IMR-90 (cell line): ENCODE results near the gene LCE3B. TPM values are rescaled to one million over a fixed set of nuclear protein-coding genes. Genes with fewer than 3 reads are reported as not detected.

Source experiments
- ATAC-seq: fragments of 200-7000 bp; cut with Tn5 transposase; 2 replicates; pipeline ENCODE4 v1.9.1; 2020; ENCODE audit warnings: low read depth, mild to moderate bottlenecking, moderate library complexity
- BruUV-seq: library from RNA; stranded (reverse); fragments of 400-500 nt; replicated peaks from 2 replicates; lab custom pipeline; 2021; lab: Mats Ljungman, UMichigan
- CTCF ChIA-PET: fragments of 300-600 bp; formaldehyde crosslinking; extraction: SDS; loops from one replicate; lab custom pipeline; 2021; ENCODE audit warnings: antibody characterized with exemption; lab: Yijun Ruan, JAX
- POLR2A ChIA-PET: fragments of 300-600 bp; sonication (Branson Sonifier 250); formaldehyde crosslinking; loops from one replicate; lab custom pipeline; 2022; ENCODE audit warnings: antibody characterized with exemption; ENCODE audit not compliant: unreplicated experiment; lab: Charles Lee
- DNase-seq: peaks from one replicate; pipeline ENCODE4 v3.0.0; 2013
- H2AFZ ChIP-seq: replicated peaks from 2 replicates; pipeline ENCODE3; 2013; ENCODE audit warnings: low read length, mild to moderate bottlenecking; ENCODE audit not compliant: poor library complexity
- H2AK5ac ChIP-seq: 2 replicates; pipeline ENCODE4 v1.6.1; 2013; ENCODE audit warnings: low read depth, low read length, inconsistent platforms
- H2AK9ac ChIP-seq: replicated peaks from 2 replicates; pipeline ENCODE3; 2013; ENCODE audit warnings: mild to moderate bottlenecking, low read depth, low read length, moderate library complexity; ENCODE audit not compliant: poor library complexity
- H2BK120ac ChIP-seq: 2 replicates; pipeline ENCODE4 v1.6.1; 2013; ENCODE audit warnings: low read depth, low read length, inconsistent platforms
- H2BK15ac ChIP-seq: 3 replicates; pipeline ENCODE4 v1.6.1; 2013; ENCODE audit warnings: low read depth, low read length, inconsistent platforms
- H2BK20ac ChIP-seq: 2 replicates; pipeline ENCODE4 v1.6.1; 2013; ENCODE audit warnings: low read depth, mild to moderate bottlenecking, inconsistent platforms, low read length, moderate library complexity
- H2BK5ac ChIP-seq: 2 replicates; pipeline ENCODE4 v1.6.1; 2013; ENCODE audit warnings: mild to moderate bottlenecking, low read depth, low read length, inconsistent platforms; ENCODE audit not compliant: poor library complexity, severe bottlenecking
- H3K14ac ChIP-seq: replicated peaks from 2 replicates; pipeline ENCODE4 v1.6.1; 2013; ENCODE audit warnings: low read depth, low read length, inconsistent platforms
- H3K18ac ChIP-seq: 2 replicates; pipeline ENCODE4 v1.6.1; 2013; ENCODE audit warnings: low read depth, low read length, control low read depth
- H3K23ac ChIP-seq: 2 replicates; pipeline ENCODE4 v1.6.1; 2013; ENCODE audit warnings: low read depth, low read length, inconsistent platforms
- H3K27ac ChIP-seq: 2 replicates; pipeline ENCODE4 v1.5.1; 2013; ENCODE audit warnings: mild to moderate bottlenecking, control low read depth, low read length; ENCODE audit not compliant: insufficient read depth
- H3K27me3 ChIP-seq: 2 replicates; pipeline ENCODE4 v1.6.1; 2013; ENCODE audit warnings: low read length; ENCODE audit not compliant: control insufficient read depth, insufficient read depth
- H3K36me3 ChIP-seq: 2 replicates; pipeline ENCODE4 v1.6.1; 2013; ENCODE audit warnings: low read length, mixed read lengths; ENCODE audit not compliant: control insufficient read depth, insufficient read depth
- H3K4ac ChIP-seq: 2 replicates; pipeline ENCODE4 v1.6.1; 2013; ENCODE audit warnings: low read depth, low read length, inconsistent platforms
- H3K4me1 ChIP-seq: 2 replicates; pipeline ENCODE4 v1.6.1; 2013; ENCODE audit warnings: low read length, mixed read lengths; ENCODE audit not compliant: control insufficient read depth, insufficient read depth
- H3K4me2 ChIP-seq: 2 replicates; pipeline ENCODE4 v1.6.1; 2013; ENCODE audit warnings: low read depth, mild to moderate bottlenecking, control low read depth, low read length, moderate library complexity
- H3K4me3 ChIP-seq: 2 replicates; pipeline ENCODE4 v1.5.1; 2013; ENCODE audit warnings: low read depth, mild to moderate bottlenecking, control low read depth, low read length, moderate library complexity; ENCODE audit not compliant: insufficient read depth
- H3K56ac ChIP-seq: 2 replicates; pipeline ENCODE4 v1.6.1; 2013; ENCODE audit warnings: low read length, inconsistent platforms; ENCODE audit not compliant: insufficient read depth; ENCODE audit errors: extremely low read depth
- H3K79me1 ChIP-seq, 2 experiments: 2 replicates each; pipeline ENCODE4 v1.6.1; 2013; ENCODE audit warnings: low read length in 2 of 2, inconsistent platforms in 1 of 2, low read depth in 1 of 2
- H3K9ac ChIP-seq: 2 replicates; pipeline ENCODE4 v1.6.1; 2013; ENCODE audit warnings: low read depth, low read length, control low read depth
- H3K9me1 ChIP-seq: 2 replicates; pipeline ENCODE4 v1.6.1; 2013; ENCODE audit warnings: low read length, inconsistent platforms; ENCODE audit not compliant: insufficient read depth
- H3K9me3 ChIP-seq: 2 replicates; pipeline ENCODE4 v1.6.1; 2013; ENCODE audit warnings: low read length; ENCODE audit not compliant: control insufficient read depth, insufficient read depth
- H4K20me1 ChIP-seq: 2 replicates; pipeline ENCODE4 v1.6.1; 2013; ENCODE audit warnings: low read length, inconsistent platforms; ENCODE audit not compliant: insufficient read depth
- H4K5ac ChIP-seq: 2 replicates; pipeline ENCODE4 v1.6.1; 2013; ENCODE audit warnings: mild to moderate bottlenecking, low read depth, low read length, control low read depth
- H4K8ac ChIP-seq, 2 experiments: 2 replicates each; pipeline ENCODE4 v1.6.1; 2013; ENCODE audit warnings: low read depth in 2 of 2, low read length in 2 of 2, control low read depth in 1 of 2, inconsistent platforms in 1 of 2
- H4K91ac ChIP-seq: 2 replicates; pipeline ENCODE4 v1.6.1; 2013; ENCODE audit warnings: low read depth, low read length, inconsistent platforms; ENCODE audit not compliant: insufficient read depth
- BHLHE40 ChIP-seq: fragments of 150-350 bp; IDR thresholded peaks from 2 replicates; pipeline ENCODE4 v1.6.1; 2016; ENCODE audit warnings: mild to moderate bottlenecking, low read depth, low read length
- CEBPB ChIP-seq: IDR thresholded peaks from 2 replicates; pipeline ENCODE4 v1.6.1; 2012; ENCODE audit warnings: low read depth, low read length, improper control_type of control experiment
- ELK1 ChIP-seq: fragments of 150-350 bp; IDR thresholded peaks from 2 replicates; pipeline ENCODE4 v1.6.1; 2016; ENCODE audit warnings: low read depth, mild to moderate bottlenecking, low read length, moderate library complexity, borderline replicate concordance
- FOS ChIP-seq: fragments of 150-350 bp; IDR thresholded peaks from 2 replicates; pipeline ENCODE4 v1.6.1; 2016; ENCODE audit warnings: low read depth, low read length
- MAFK ChIP-seq: IDR thresholded peaks from 2 replicates; pipeline ENCODE4 v1.6.1; 2012; ENCODE audit warnings: low read depth, low read length, improper control_type of control experiment
- MXI1 ChIP-seq: IDR thresholded peaks from 2 replicates; pipeline ENCODE4 v1.6.1; 2012; ENCODE audit warnings: low read depth, mild to moderate bottlenecking, low read length, moderate library complexity, borderline replicate concordance
- NFE2L2 ChIP-seq: fragments of 150-350 bp; IDR thresholded peaks from 2 replicates; pipeline ENCODE4 v1.6.1; 2016; ENCODE audit warnings: low read depth, mild to moderate bottlenecking, low read length
- POLR2A ChIP-seq: IDR thresholded peaks from 2 replicates; pipeline ENCODE4 v1.6.1; 2012; ENCODE audit warnings: mild to moderate bottlenecking, low read depth, low read length
- RCOR1 ChIP-seq: IDR thresholded peaks from 2 replicates; pipeline ENCODE4 v1.6.1; 2012; ENCODE audit warnings: mild to moderate bottlenecking, low read length, improper control_type of control experiment; ENCODE audit not compliant: insufficient replicate concordance
- RFX5 ChIP-seq: IDR thresholded peaks from 2 replicates; pipeline ENCODE4 v1.8.0; 2012; ENCODE audit warnings: low read depth, mild to moderate bottlenecking, low read length, moderate library complexity
- SMC3 ChIP-seq: fragments of 150-350 bp; IDR thresholded peaks from 2 replicates; pipeline ENCODE4 v1.6.1; 2016; ENCODE audit warnings: low read depth, mild to moderate bottlenecking, antibody characterized with exemption, low read length, moderate library complexity
- WGBS, 2 experiments: methylation state at CpG; one replicate each; pipeline versions ENCODE4 v1.1.5 to v1.1.7; 2013; ENCODE audit warnings: missing lambda C conversion rate in 2 of 2; ENCODE audit not compliant: insufficient read length in 1 of 2; ENCODE audit errors: extremely low coverage in 2 of 2; 5-methylcytosine and 5-hydroxymethylcytosine counted together
- dilution Hi-C: fragments of 300-500 bp; cut with HindIII; formaldehyde crosslinking; loops from one replicate; pipeline ENCODE4 v1.14.3; 2018; ENCODE audit warnings: low sequenced_read_pairs; ENCODE audit not compliant: unreplicated experiment
- in situ Hi-C: fragments of 300-500 bp; cut with MboI; formaldehyde crosslinking; loops from 3 replicates; pipeline ENCODE4 v1.14.3; 2019; ENCODE audit warnings: low sequenced_read_pairs, inconsistent platforms, mixed read lengths
- intact Hi-C: fragments of 100-400 bp; cut with micrococcal nuclease; formaldehyde crosslinking; loops from 2 replicates; pipeline ENCODE4 v1.10.0; 2022
- polyA plus RNA-seq, 3 experiments: library from polyadenylated mRNA; depleted of rRNA; stranded (reverse); fragments of >200 nt; gene quantifications; 2 replicates each; pipeline ENCODE4 v1.2.3, GENCODE V29; 2012; ENCODE audit warnings: low replicate concordance in 1 of 3
- total RNA-seq: library from RNA; depleted of rRNA; stranded (reverse); fragments of >200 nt; gene quantifications from 2 replicates; pipeline ENCODE4 v1.2.3, GENCODE V29; 2012
- TF ChIP-seq, protein P1 (sequence below): conservative IDR thresholded peaks from 2 replicates; pipeline ENCODE4 v1.5.1; 2012; ENCODE audit warnings: mild to moderate bottlenecking, low read depth, low read length, improper control_type of control experiment

LCE3B gene
- total and polyA plus RNA-seq, 2 of the 4 experiments (the other 2 are of a cell fraction): not detected

- Histone ChIP-seq H3K9me1 (no peaks in the 10 kb centered on the region), H3K14ac (no peak overlapping the region), H2BK20ac (no peak overlapping the region), H3K23ac (no peak overlapping the region), H3K27me3 (no peaks in the 10 kb centered on the region), H4K20me1 (no peaks in the 10 kb centered on the region), H2BK120ac (no peak overlapping the region), H3K4me1 (no peaks in the 10 kb centered on the region), H2AK5ac (no peak overlapping the region), H3K27ac (no peak overlapping the region), H3K4me3 (no peak overlapping the region), H2BK15ac (no peak overlapping the region), H3K9ac (no peak overlapping the region), H3K36me3 (no peaks in the 10 kb centered on the region), H3K18ac (no peak overlapping the region), H3K4ac (no peak overlapping the region), H3K56ac (no peak overlapping the region), H2AK9ac (no peak overlapping the region), H4K8ac (no peak overlapping the region), H4K91ac (no peak overlapping the region), H3K9me3 (no peaks in the 10 kb centered on the region), H3K79me1 (no peaks in the 10 kb centered on the region), H3K4me2 (no peak overlapping the region), H2AFZ (no peak overlapping the region), H2BK5ac (no peak overlapping the region), H4K5ac (no peak overlapping the region)
- TF ChIP-seq NFE2L2: no peak
- TF ChIP-seq SMC3: no peak
- TF ChIP-seq MXI1: no peak
- TF ChIP-seq MAFK: no peak
- TF ChIP-seq ELK1: no peak
- no peak for TF ChIP-seq BHLHE40
- no peak for TF ChIP-seq FOS
- TF ChIP-seq CEBPB: no peak
- TF ChIP-seq POLR2A: no peak
- no peak for TF ChIP-seq RFX5
- no peak for TF ChIP-seq RCOR1
- TF ChIP-seq, protein P1, sequence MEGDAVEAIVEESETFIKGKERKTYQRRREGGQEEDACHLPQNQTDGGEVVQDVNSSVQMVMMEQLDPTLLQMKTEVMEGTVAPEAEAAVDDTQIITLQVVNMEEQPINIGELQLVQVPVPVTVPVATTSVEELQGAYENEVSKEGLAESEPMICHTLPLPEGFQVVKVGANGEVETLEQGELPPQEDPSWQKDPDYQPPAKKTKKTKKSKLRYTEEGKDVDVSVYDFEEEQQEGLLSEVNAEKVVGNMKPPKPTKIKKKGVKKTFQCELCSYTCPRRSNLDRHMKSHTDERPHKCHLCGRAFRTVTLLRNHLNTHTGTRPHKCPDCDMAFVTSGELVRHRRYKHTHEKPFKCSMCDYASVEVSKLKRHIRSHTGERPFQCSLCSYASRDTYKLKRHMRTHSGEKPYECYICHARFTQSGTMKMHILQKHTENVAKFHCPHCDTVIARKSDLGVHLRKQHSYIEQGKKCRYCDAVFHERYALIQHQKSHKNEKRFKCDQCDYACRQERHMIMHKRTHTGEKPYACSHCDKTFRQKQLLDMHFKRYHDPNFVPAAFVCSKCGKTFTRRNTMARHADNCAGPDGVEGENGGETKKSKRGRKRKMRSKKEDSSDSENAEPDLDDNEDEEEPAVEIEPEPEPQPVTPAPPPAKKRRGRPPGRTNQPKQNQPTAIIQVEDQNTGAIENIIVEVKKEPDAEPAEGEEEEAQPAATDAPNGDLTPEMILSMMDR: no peak
- ATAC-seq: no peak
- WGBS, 2 experiments: no CpG with 5 or more reads among the region's 3 CpGs
- no peak for DNase-seq
- ChIA-PET CTCF (interaction anchor here (0.7 kb wide), 1 partner anchor 195 kb away, joined by 4 read pairs; no protein-coding TSS in a partner anchor), POLR2A (no interaction called here)
- dilution Hi-C loops (no loop called here), intact Hi-C loops (no loop called here), in situ Hi-C loops (no loop called here)
- BruUV-seq: no TSS peak
Measured at GRCh38 chr1:152643945-152644344, 30.3 kb downstream of the LCE3B start.
